Naive thymus-derived CD4-positive, alpha-beta T cell (primary cell): ENCODE results near the gene TATDN3. TPM values are rescaled to one million over a fixed set of nuclear protein-coding genes. Genes with fewer than 3 reads are reported as not detected.

Experiments used
- ATAC-seq: fragments of 150-1000 bp; cut with Tn5 transposase; 2 replicates; pipeline ENCODE4 v1.10.0; 2021; ENCODE audit warnings: mild to moderate bottlenecking, moderate library complexity
- CTCF ChIA-PET: fragments of 350-600 bp; sonication (Branson Sonifier 250); formaldehyde crosslinking; loops from one replicate; lab custom pipeline; 2021; ENCODE audit warnings: antibody characterized with exemption; lab: Charles Lee
- POLR2A ChIA-PET: fragments of 350-600 bp; sonication (Branson Sonifier 250); formaldehyde crosslinking; loops from one replicate; lab custom pipeline; 2021; ENCODE audit warnings: antibody characterized with exemption, inconsistent platforms; lab: Charles Lee
- DNase-seq, 9 donors: peaks; one replicate each; pipeline versions ENCODE4 v3.0.0 to v3.0.0-alpha.2; 2020 to 2022; ENCODE audit warnings: mixed read lengths in 1 of 9
- H3K27ac ChIP-seq: one replicate; pipeline ENCODE4 v1.7.0; 2013; ENCODE audit warnings: mild to moderate bottlenecking, low read depth, low read length, moderate library complexity
- H3K27me3 ChIP-seq, 2 donors: one replicate each; pipeline ENCODE4 v1.7.0; 2013; ENCODE audit warnings: low read length in 2 of 2, mild to moderate bottlenecking in 2 of 2, moderate library complexity in 2 of 2; ENCODE audit not compliant: control insufficient read depth in 2 of 2, insufficient read depth in 2 of 2
- H3K36me3 ChIP-seq, 3 experiments: 1 replicate in 2 of 3; 2 replicates in 1 of 3; pipeline ENCODE4 v1.7.0; 2013; ENCODE audit warnings: low read length in 3 of 3, mild to moderate bottlenecking in 3 of 3, moderate library complexity in 1 of 3; ENCODE audit not compliant: insufficient read depth in 3 of 3, control insufficient read depth in 2 of 3
- H3K4me1 ChIP-seq, 2 donors: one replicate each; pipeline ENCODE4 v1.7.0; 2013; ENCODE audit warnings: low read length in 2 of 2, mild to moderate bottlenecking in 2 of 2, moderate library complexity in 1 of 2; ENCODE audit not compliant: control insufficient read depth in 2 of 2, insufficient read depth in 2 of 2
- H3K4me3 ChIP-seq: 2 replicates; pipeline ENCODE4 v1.7.0; 2013; ENCODE audit warnings: mild to moderate bottlenecking, low read length
- H3K9me3 ChIP-seq, 3 experiments: 1 replicate in 2 of 3; 2 replicates in 1 of 3; pipeline ENCODE4 v1.7.0; 2013; ENCODE audit warnings: low read length in 3 of 3; ENCODE audit not compliant: control insufficient read depth in 2 of 3
- H3K27ac Mint-ChIP-seq, 9 donors: one replicate each; pipeline ENCODE4 v1.8.0; 2020 to 2022; ENCODE audit warnings: mixed read lengths in 9 of 9, mild to moderate bottlenecking in 8 of 9, moderate library complexity in 5 of 9, inconsistent platforms in 2 of 9
- H3K27me3 Mint-ChIP-seq, 5 donors: one replicate each; pipeline ENCODE4 v1.8.0; 2021 to 2022; ENCODE audit warnings: mixed read lengths in 5 of 5, mild to moderate bottlenecking in 1 of 5
- H3K36me3 Mint-ChIP-seq, 5 donors: one replicate each; pipeline ENCODE4 v1.8.0; 2020 to 2022; ENCODE audit warnings: mixed read lengths in 5 of 5, mild to moderate bottlenecking in 3 of 5, inconsistent platforms in 1 of 5
- H3K4me1 Mint-ChIP-seq, 7 donors: one replicate each; pipeline ENCODE4 v1.8.0; 2020 to 2022; ENCODE audit warnings: mixed read lengths in 7 of 7, mild to moderate bottlenecking in 3 of 7, inconsistent platforms in 1 of 7
- H3K4me3 Mint-ChIP-seq, 10 donors: one replicate each; pipeline ENCODE4 v1.8.0; 2020 to 2022; ENCODE audit warnings: mild to moderate bottlenecking in 10 of 10, mixed read lengths in 10 of 10, moderate library complexity in 6 of 10, inconsistent platforms in 2 of 10
- H3K9me3 Mint-ChIP-seq, 11 donors: one replicate each; pipeline ENCODE4 v1.8.0; 2020 to 2022; ENCODE audit warnings: mixed read lengths in 11 of 11, mild to moderate bottlenecking in 4 of 11, inconsistent platforms in 1 of 11, moderate library complexity in 1 of 11
- intact Hi-C, 2 donors: fragments of 100-400 bp; cut with micrococcal nuclease; formaldehyde crosslinking; loops; one replicate each; pipeline ENCODE4 v1.15.1; 2023
- polyA plus RNA-seq, 2 donors: library from polyadenylated mRNA; unstranded; fragments of 300-500 nt; fragmentation: Illumina TruSeq; gene quantifications; one replicate each; pipeline ENCODE4 v1.2.3, GENCODE V29; 2021
- total RNA-seq, 6 experiments: library from RNA in 5 of 6; stranded (reverse) in 5 of 6; gene quantifications; 1 replicate in 5 of 6; 2 replicates in 1 of 6; pipeline ENCODE4 v1.2.3 and lab custom pipeline; 2021 to 2026

TATDN3 gene
- total and polyA plus RNA-seq, 7 experiments from 2014 or later: 10.0 to 19.2 (median 15.3) TPM

GRCh38 chr1:212816567-212817278 is 25.0 kb downstream of the TATDN3 start:
- Mint-ChIP-seq H3K4me3 (no peak overlapping the region), H3K27ac (no peak overlapping the region), H3K9me3 (no peaks in the 10 kb centered on the region), H3K27me3 (no peaks in the 10 kb centered on the region), H3K4me1 (peaks cover 0 to 7% (median 4%) of the 10 kb centered on the region in 7 donors), H3K36me3 (peaks cover 0 to 3% (median 3%) of the 10 kb centered on the region in 5 donors)
- intact Hi-C loops: no loop called here
- Histone ChIP-seq H3K27me3 (no peaks in the 10 kb centered on the region), H3K9me3 (no peaks in the 10 kb centered on the region), H3K4me1 (no peaks in the 10 kb centered on the region), H3K36me3 (no peaks in the 10 kb centered on the region), H3K27ac (no peak overlapping the region), H3K4me3 (no peak overlapping the region)
- ChIA-PET CTCF (interaction anchor here (0.6 kb wide), 1 partner anchor 178 kb away, joined by 3 read pairs; no protein-coding TSS in a partner anchor), POLR2A (no interaction called here)
- no peak for ATAC-seq
- DNase-seq: no peak

- Mint-ChIP-seq H3K27ac (peak overlapping the region in 1 of 9 donors; percentile 41), H3K4me1 (peaks cover 0 to 7% (median 4%) of the 10 kb centered on the region in 7 donors), H3K36me3 (peaks cover 4 to 9% (median 8%) of the 10 kb centered on the region in 5 donors), H3K4me3 (no peak overlapping the region), H3K9me3 (peaks cover 0 to 13% (median 5%) of the 10 kb centered on the region in 11 donors), H3K27me3 (peaks cover 0 to 9% (median 0%) of the 10 kb centered on the region in 5 donors)
- intact Hi-C loops: no loop called here
- Histone ChIP-seq H3K4me3 (no peak overlapping the region), H3K27me3 (no peaks in the 10 kb centered on the region), H3K27ac (no peak overlapping the region), H3K9me3 (no peaks in the 10 kb centered on the region), H3K4me1 (no peaks in the 10 kb centered on the region), H3K36me3 (no peaks in the 10 kb centered on the region)
- CTCF ChIA-PET: no interaction called here
- DNase-seq: no peak
- ATAC-seq: peak; percentile 58
- POLR2A ChIA-PET: no interaction called here
Measured at GRCh38 chr1:212819726-212820125, 28.0 kb downstream of the TATDN3 start.

- ChIA-PET CTCF (no interaction called here), POLR2A (no interaction called here)
- Histone ChIP-seq H3K27me3 (no peaks in the 10 kb centered on the region), H3K9me3 (peaks cover 0 to 12% (median 0%) of the 10 kb centered on the region in 3 experiments), H3K27ac (no peak overlapping the region), H3K36me3 (no peaks in the 10 kb centered on the region), H3K4me1 (no peaks in the 10 kb centered on the region), H3K4me3 (no peak overlapping the region)
- Mint-ChIP-seq H3K36me3 (peaks cover 5 to 12% (median 10%) of the 10 kb centered on the region in 5 donors), H3K27ac (no peak overlapping the region), H3K9me3 (peaks cover 5 to 24% (median 11%) of the 10 kb centered on the region in 11 donors), H3K27me3 (peaks cover 0 to 9% (median 0%) of the 10 kb centered on the region in 5 donors), H3K4me3 (no peak overlapping the region), H3K4me1 (peaks cover 0 to 7% (median 4%) of the 10 kb centered on the region in 7 donors)
- intact Hi-C loops: no loop called here
- ATAC-seq (no peak), DNase-seq (no peak)
Measured at GRCh38 chr1:212820969-212821368, 29.3 kb downstream of the TATDN3 start.

- Mint-ChIP-seq H3K4me1 (peaks cover 0 to 7% (median 4%) of the 10 kb centered on the region in 7 donors), H3K27ac (no peak overlapping the region), H3K27me3 (peaks cover 0 to 9% (median 5%) of the 10 kb centered on the region in 5 donors), H3K4me3 (no peak overlapping the region), H3K36me3 (peaks cover 6 to 22% (median 14%) of the 10 kb centered on the region in 5 donors), H3K9me3 (peaks cover 11 to 40% (median 19%) of the 10 kb centered on the region in 11 donors)
- DNase-seq (no peak), ATAC-seq (no peak)
- Histone ChIP-seq H3K27ac (no peak overlapping the region), H3K4me1 (no peaks in the 10 kb centered on the region), H3K4me3 (no peak overlapping the region), H3K36me3 (no peaks in the 10 kb centered on the region), H3K27me3 (no peaks in the 10 kb centered on the region), H3K9me3 (peaks cover 0 to 15% (median 0%) of the 10 kb centered on the region in 3 experiments)
- intact Hi-C loops: no loop called here
- POLR2A ChIA-PET: no interaction called here
- CTCF ChIA-PET: no interaction called here
Measured at GRCh38 chr1:212822956-212823355, 31.3 kb downstream of the TATDN3 start.

- Mint-ChIP-seq H3K36me3 (peaks cover 6 to 22% (median 14%) of the 10 kb centered on the region in 5 donors), H3K27ac (no peak overlapping the region), H3K27me3 (peaks cover 0 to 9% (median 5%) of the 10 kb centered on the region in 5 donors), H3K4me3 (no peak overlapping the region), H3K4me1 (peaks cover 0 to 7% (median 4%) of the 10 kb centered on the region in 7 donors), H3K9me3 (peaks cover 11 to 40% (median 19%) of the 10 kb centered on the region in 11 donors)
- H3K4me3 ChIP-seq: no peak overlapping the region
- CTCF ChIA-PET: no interaction called here
- ATAC-seq (no peak), DNase-seq (no peak)
- H3K27me3 ChIP-seq: no peaks in the 10 kb centered on the region
- POLR2A ChIA-PET: no interaction called here
- peaks cover 0 to 15% (median 0%) of the 10 kb centered on the region in 3 experiments for H3K9me3 ChIP-seq
- H3K36me3 ChIP-seq: no peaks in the 10 kb centered on the region
- no peaks in the 10 kb centered on the region for H3K4me1 ChIP-seq
- H3K27ac ChIP-seq: no peak overlapping the region
- intact Hi-C loops: no loop called here
Measured at GRCh38 chr1:212824201-212824600, 32.5 kb downstream of the TATDN3 start.

GRCh38 chr1:212825798-212826452 is 34.2 kb downstream of the TATDN3 start:
- H3K27ac Mint-ChIP-seq: no peak overlapping the region
- ChIA-PET POLR2A (no interaction called here), CTCF (interaction anchor here (0.6 kb wide), 1 partner anchor 402 kb away, joined by 3 read pairs; no protein-coding TSS in a partner anchor)
- peaks cover 11 to 40% (median 19%) of the 10 kb centered on the region in 11 donors for H3K9me3 Mint-ChIP-seq
- DNase-seq (no peak), ATAC-seq (no peak)
- peaks cover 6 to 22% (median 14%) of the 10 kb centered on the region in 5 donors for H3K36me3 Mint-ChIP-seq
- intact Hi-C loops: no loop called here
- H3K4me1 Mint-ChIP-seq: no peaks in the 10 kb centered on the region
- Histone ChIP-seq H3K4me3 (no peak overlapping the region), H3K9me3 (peaks cover 0 to 15% (median 0%) of the 10 kb centered on the region in 3 experiments), H3K36me3 (no peaks in the 10 kb centered on the region), H3K4me1 (no peaks in the 10 kb centered on the region), H3K27ac (no peak overlapping the region), H3K27me3 (no peaks in the 10 kb centered on the region)
- peaks cover 0 to 9% (median 5%) of the 10 kb centered on the region in 5 donors for H3K27me3 Mint-ChIP-seq
- H3K4me3 Mint-ChIP-seq: no peak overlapping the region
